Measurements from ENCODE around the gene FAXDC2.

The FAXDC2 gene

GRCh38 chr5:154866841-154867240 is 16.4 kb upstream of the FAXDC2 start:
- Histone ChIP-seq H3K27ac (peak overlapping the region in 1 of 2 donors; percentile 44), H3K4me3 (no peak overlapping the region), H3K9me3 (no peaks in the 10 kb centered on the region), H3K27me3 (no peaks in the 10 kb centered on the region), H3K4me1 (peaks cover 0 to 37% (median 7%) of the 10 kb centered on the region in 4 donors), H3K36me3 (peaks cover 55 to 62% (median 61%) of the 10 kb centered on the region in 3 donors)
- intact Hi-C loops (cut with DNase I; ENCODE audit: low total_unique reads) = no loop called here
- DNase-seq = no peak
- TF ChIP-seq CTCF (IDR thresholded peaks at IDR 0.05) = no peak

GRCh38 chr5:154865466-154866184 is 15.2 kb upstream of the FAXDC2 start:
- H3K4me1 ChIP-seq = peaks cover 0 to 47% (median 11%) of the 10 kb centered on the region in 4 donors
- no peaks in the 10 kb centered on the region for H3K27me3 ChIP-seq
- H3K27ac ChIP-seq = peak overlapping the region in 1 of 2 donors; percentile 44
- no peak overlapping the region for H3K4me3 ChIP-seq
- no peak for DNase-seq
- peaks cover 43 to 50% (median 48%) of the 10 kb centered on the region in 3 donors for H3K36me3 ChIP-seq
- intact Hi-C loops (cut with DNase I; ENCODE audit: low total_unique reads) = no loop called here
- TF ChIP-seq CTCF (IDR thresholded peaks at IDR 0.05) = no peak
- no peaks in the 10 kb centered on the region for H3K9me3 ChIP-seq

GRCh38 chr5:154863291-154864080 is 13.1 kb upstream of the FAXDC2 start:
- Histone ChIP-seq H3K4me1 (peaks cover 0 to 55% (median 18%) of the 10 kb centered on the region in 4 donors), H3K36me3 (peaks cover 31 to 39% (median 39%) of the 10 kb centered on the region in 3 donors), H3K27me3 (no peaks in the 10 kb centered on the region), H3K9me3 (no peaks in the 10 kb centered on the region), H3K27ac (no peak overlapping the region), H3K4me3 (no peak overlapping the region)
- intact Hi-C loops (cut with DNase I; ENCODE audit: low total_unique reads) = no loop called here
- DNase-seq = no peak
- TF ChIP-seq CTCF (IDR thresholded peaks at IDR 0.05) = no peak

- no peak overlapping the region for H3K4me3 ChIP-seq
- H3K36me3 ChIP-seq = peaks cover 24 to 36% (median 34%) of the 10 kb centered on the region in 3 donors
- H3K4me1 ChIP-seq = peaks cover 0 to 52% (median 18%) of the 10 kb centered on the region in 4 donors
- no peaks in the 10 kb centered on the region for H3K9me3 ChIP-seq
- no peak for TF ChIP-seq CTCF (IDR thresholded peaks at IDR 0.05)
- DNase-seq = no peak
- intact Hi-C loops (cut with DNase I; ENCODE audit: low total_unique reads) = no loop called here
- no peaks in the 10 kb centered on the region for H3K27me3 ChIP-seq
- no peak overlapping the region for H3K27ac ChIP-seq
Measured at GRCh38 chr5:154862766-154863165, 12.4 kb upstream of the FAXDC2 start.

GRCh38 chr5:154861946-154862345 is 11.5 kb upstream of the FAXDC2 start:
- Histone ChIP-seq H3K9me3 (no peaks in the 10 kb centered on the region), H3K36me3 (peaks cover 24 to 33% (median 29%) of the 10 kb centered on the region in 3 donors), H3K4me3 (peak overlapping the region in 1 of 2 donors; percentile 85), H3K4me1 (peaks cover 0 to 46% (median 18%) of the 10 kb centered on the region in 4 donors), H3K27ac (no peak overlapping the region), H3K27me3 (no peaks in the 10 kb centered on the region)
- TF ChIP-seq CTCF (IDR thresholded peaks at IDR 0.05) = no peak
- intact Hi-C loops (cut with DNase I; ENCODE audit: low total_unique reads) = no loop called here
- DNase-seq = no peak
